GM19351 (cell line): ENCODE data around the gene PXDN.
A peak's percentile ranks its signal among the peaks of the same experiment; 100 is the strongest.
"Not testable (repeated sequence)": the region's sequence is repeated elsewhere in the genome, so short reads cannot be mapped to it uniquely, and the experiment has no call there.

Experiments used
- ATAC-seq: cut with Tn5 transposase; IDR thresholded peaks from one replicate; pipeline ENCODE4 v1.9.1; 2021; ENCODE audit warnings: mild to moderate bottlenecking, moderate library complexity; ENCODE audit not compliant: unreplicated experiment

The PXDN gene

DNA sequence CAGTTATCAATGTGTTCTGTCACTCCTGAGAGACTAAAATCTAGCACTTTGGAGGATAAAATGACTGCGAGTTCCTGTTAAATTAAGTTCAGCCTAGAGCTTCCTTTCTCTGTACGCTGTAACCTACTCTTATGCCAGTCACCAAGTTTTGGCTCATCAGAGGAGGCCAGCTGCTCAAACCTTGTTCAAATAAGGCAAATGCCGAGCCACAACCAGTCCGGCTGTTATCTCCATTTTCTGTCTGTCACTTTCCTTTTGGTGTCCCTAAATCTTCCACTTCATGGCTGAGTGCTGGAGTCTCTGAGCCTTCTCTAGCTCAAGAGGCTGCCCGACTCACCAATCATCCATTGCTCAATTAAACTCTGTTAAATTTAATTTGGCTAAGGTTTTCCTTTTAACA is 33.5 kb upstream of the PXDN start:
- ATAC-seq, result no peak

DNA sequence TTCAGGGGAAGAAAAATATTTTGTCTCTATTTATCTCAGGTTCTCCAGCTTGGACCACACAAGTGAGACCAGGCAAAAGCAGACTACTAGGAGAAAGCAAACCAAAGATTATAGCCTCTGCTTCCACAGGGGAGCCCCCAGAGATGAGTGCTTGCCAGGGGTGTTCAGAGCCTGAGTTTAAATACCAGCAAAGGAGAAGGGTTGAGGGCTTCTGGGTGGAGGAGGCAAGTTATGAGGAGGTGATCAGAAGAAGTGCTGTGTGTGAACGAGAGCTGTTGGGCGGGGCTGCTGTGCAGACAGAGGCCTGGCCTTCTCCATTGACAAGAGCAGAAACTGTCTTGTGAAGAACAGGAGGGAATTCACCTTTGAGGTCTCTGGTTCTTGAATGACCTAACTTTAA is 32.8 kb upstream of the PXDN start:
- ATAC-seq, result no peak

DNA sequence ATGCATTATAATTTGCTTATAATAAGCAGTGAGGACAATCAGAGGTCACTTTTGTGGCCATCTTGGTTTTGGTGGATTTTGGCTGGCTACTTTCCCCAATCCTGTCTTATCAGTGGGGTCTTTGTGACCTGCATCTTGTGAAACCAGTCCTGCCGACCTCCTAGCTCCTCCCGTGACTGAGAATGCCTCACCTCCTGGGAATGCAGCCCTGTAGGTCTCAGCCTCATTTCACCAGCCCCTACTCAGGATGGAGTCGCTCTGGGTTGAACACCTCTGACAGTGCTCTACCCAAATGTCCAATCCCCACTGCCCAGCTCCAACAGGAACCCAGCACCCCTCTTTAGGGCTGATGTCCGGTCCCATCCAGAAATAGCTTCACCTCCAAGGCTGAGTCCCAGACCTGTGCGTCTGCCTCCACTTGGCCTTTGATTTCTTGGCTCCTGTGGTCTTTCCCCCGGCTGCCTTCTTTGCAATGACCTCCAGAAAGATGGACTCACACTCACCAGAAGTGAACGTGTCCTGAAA is 31.3 kb upstream of the PXDN start:
- no peak for ATAC-seq

DNA sequence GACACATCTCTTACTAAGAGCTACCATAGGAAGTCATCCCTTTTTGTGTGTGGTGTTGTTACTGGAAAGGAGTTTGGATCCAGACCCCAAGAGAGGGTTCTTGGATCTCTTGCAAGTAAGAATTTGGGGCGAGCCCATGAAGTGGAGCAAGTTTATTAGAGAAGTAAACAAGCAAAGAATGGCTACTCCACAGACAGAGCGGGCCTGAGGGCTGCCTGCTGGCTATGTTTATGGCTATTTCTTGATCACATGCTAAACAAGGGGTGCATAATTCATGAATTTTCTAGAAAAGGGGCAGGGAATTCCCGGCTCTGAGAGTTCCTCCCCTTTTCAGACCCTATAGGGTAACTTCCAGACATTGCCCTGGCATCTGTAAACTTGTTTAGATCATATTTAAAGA is 30.6 kb upstream of the PXDN start:
- no peak for ATAC-seq

DNA sequence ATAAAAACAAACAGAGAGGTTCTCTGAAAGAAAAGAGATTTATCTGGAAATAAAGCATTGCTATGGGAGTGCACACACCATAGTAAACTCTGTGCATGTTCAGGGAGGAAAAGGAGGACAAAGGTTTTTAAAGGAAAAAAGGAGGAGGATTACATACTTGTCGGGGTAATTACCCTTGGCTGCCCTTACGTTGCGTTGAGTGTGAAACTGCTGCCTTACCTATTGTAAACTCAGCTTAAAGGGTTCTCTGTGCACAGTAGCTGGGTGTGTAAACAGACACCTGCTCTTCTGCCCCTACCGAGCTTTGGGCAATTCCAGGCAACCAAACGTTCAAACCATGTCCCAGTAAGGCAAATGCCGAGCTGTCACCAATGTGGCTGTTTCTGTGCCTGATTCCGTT is 29.6 kb upstream of the PXDN start:
- ATAC-seq, result no peak

DNA sequence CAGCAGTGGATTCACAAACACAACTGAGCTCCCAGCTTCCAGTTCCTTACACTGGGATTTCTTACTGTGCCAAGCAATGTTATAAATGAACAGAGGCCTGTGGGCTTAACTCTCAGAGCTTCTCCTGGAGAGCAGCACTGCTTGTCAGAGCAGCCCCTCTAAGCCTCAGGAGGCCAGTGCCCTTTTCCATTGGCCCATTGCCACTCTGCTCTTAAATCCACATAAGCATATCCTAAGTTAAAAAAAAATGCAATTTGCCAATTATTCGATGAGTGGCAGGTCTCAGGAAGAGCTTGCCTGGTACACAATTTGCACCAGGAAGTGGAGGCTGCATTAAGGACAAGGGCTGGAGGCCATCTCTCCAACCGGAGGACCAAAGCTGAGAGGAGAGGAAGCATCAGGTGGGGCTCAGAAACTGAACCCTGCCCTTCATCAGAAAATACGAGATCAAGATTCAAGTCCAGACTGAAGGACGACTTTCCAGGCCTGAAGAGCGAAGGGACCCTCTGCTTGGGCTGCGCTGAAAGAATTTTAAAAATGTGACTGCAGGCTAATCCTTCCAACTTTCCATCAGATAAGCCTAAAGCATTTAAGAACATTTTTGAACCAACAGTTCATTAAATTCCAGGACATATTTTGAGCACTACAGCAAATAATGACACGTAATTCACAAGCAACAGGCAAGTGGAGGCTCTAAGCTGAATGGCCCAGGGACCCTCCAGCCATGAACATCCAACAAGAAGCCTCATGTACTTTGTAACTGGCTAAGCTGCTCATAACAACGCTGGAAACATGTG is 28.4 kb upstream of the PXDN start:
- no peak for ATAC-seq

DNA sequence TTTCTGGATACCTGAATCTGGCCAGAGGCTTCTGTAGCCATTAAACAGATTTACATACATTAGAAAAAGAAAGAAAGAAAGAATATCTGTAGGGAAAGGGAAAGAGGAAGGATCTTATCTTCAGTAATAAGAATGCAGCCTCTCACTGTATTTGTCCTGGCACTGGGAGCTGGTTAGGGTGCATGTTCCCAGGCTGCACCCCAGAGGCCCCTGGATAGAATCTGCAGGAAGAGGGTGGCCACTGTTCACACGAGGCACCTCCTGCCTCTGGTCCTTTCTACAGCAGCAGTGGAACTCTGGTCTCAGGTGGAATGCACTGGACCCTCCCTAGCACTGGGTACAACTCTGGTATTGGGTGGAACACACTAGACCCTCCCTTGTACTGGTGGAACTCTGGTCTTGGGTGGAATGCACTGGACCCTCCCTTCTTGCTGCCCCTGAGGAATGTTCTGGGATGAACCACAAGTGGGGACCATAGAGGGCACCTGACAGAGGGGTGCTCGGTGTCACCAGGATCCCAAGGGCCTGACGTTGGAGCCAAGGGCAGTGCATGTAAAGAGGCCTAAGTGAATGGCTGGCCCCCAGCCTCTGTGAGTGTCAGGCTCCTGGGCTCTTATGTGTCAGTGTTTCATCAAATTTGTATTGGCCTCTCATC is 27.4 kb upstream of the PXDN start:
- ATAC-seq, result no peak

DNA sequence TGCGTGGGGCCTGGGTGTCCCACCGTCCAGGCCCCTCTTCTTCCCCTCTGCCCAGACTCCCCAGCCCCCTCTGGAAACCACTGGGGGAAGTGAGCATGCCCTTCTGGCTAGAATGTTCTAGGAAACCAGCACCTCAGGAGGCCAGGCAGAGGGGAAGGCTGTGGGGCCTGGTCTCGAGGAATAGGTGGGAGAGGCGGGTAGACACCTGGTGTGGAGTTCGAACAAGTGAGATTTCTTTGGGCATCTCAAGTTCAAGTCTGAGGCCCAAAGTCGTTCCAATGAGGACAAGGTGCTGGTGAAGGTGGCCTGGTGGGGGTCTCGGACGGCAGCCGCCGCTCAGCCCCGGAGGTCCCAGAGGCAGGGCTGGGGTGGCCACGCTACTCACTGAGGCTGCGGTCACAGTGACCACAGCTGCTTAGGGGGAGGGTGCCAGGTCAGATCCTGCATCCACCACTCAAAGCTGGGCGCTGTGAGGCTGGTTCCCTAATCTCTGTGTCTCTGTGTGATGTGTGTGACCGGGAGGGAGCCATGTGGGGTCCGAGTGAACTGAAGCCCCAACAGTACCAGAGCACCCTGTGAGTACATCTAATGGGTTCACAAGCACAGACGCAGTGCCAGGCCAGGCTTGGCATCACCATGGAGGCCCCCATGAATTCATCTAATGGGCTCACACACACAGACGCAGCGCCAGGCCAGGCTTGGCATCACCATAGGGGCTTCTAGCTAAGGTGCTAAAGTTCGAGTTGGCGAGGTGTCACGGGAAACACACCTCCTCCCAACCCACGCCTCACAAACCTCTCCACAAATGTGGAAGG is 26.5 kb upstream of the PXDN start:
- no peak for ATAC-seq

DNA sequence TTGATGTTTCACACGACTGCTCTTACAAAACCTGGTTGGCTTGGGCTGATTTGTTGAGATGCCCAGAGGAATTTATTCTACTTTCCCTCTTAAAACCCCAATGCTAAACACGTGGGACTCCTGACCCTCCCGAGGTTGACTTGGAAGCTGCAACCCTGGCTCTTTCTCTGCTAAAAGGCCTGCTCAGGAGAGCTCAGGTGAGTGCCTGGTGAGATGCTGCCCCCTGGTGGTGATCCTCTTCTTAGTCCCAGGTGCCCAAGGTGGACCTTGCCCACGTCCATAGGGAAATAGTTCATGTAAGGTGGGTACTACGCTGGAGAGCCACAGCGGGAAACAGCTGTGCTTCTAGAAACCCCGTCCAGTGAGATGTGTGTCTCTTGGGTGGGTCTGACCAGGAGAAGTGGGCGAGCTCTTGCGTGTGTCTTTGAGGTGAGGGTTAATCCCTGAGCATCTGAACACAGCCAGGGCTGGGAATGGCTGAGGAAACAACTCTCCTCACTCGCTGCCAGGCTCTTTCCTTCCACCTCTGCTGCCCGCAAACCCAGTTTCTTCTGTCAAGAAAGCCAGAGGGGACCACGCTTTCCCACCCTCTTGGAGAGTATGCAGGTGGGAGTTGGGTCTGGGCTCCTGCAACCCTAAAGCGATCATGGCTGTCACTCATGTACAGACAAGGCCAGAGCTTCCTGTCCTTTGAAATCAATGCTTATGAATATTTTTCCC is 25.5 kb upstream of the PXDN start:
- ATAC-seq, result peak; percentile 61

DNA sequence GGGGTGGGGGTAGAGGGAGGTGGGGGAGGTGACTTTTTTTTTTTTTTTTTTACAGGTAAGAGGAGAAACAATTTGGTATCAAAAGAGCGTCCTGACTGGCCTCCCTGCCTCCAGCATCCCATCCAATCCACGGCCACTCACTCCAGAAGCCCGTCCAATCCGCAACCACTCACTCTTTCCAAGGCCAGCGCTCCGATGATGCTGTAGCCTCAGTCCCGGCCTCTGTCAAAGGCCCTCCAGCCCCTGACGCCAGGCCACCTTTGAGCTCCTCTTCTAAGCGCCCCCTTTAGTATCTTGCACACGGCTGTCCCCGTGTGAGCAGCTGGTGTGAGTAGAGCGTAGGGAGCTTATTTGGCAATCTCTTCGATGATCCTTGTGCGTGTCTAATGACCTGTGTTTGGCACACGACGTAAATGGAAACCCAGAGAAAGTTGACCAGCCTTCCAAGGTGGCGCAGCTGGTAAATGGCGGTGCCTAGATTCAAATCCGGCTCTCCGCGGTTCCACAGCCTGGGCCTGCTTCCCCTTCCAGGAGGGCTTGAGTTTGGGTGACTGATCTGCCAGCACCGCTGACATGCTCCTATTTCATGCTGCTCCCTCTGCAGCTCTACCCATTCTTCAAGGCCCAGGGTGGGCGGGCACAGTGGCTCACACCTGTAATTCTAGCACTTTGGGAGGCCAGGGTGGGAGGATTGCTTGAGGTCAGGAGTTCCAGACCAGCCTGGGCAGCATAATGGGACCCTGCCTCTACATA is 23.8 kb upstream of the PXDN start:
- ATAC-seq, result no peak

DNA sequence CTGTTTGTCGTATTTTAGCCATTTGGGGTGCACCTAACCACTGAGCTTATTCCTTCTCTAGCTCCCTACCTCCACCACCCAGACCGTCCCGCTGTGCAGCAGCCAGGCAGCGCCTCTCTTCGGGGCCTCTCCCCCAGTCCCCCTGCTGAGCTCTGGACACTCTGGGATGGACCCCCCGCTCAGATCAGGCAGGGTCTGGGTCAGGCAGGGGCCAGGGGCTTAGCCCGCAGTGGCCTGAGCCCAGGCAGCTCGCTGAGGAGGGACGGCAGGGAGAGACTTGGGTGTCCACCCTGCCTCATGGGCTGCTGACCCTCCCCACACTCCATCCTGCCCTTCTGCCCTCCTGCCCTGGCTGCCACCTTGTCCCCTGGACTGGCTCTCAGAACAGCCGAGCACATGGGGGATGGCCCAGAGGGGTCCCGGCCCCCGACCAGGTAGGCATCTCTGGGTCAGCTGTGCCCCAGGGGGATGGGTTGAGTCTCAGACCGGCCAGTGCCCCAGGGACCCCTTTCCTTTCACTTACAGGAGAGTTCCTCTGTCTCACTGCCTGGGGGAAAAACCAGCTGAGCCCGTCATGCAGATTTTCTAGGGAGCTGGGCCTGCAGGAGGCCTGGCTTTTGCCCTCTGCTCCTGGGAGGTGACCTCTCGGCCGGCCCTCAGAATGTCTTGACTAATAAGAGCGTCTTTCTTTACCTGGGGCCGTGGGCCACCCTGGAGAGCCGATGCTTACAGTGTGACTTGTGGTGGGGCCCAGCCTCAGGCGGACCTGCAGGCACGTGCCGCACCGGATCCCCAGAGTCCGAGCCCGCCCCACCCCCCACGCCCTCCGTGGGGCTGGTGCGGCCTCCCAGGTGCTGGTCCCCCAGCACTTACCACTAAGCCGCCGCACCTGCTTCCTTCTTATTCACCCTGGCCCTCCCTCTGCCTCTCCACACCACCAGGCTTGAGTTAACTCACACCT is 22.8 kb upstream of the PXDN start:
- ATAC-seq, result no peak

DNA sequence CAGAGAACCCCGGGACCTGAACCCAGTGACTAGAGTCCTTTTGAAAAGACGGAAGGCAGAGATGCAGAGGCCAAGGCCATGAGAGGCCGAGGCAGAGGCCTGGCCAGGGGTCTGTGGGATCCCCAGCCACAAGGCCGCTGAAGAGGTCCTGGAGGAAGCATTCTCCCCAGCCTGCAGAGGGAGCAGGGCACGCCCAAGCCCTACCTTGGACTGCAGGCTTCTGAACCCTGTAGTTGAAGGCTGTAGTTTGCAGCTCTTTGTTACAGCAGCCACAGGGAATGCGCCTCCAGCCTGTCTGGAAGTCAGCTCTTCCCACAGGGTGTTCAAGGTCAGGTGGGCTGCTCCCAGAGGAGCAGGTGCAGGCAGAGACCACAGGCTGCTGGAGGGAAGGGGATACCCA is 22.1 kb upstream of the PXDN start:
- no peak for ATAC-seq

DNA sequence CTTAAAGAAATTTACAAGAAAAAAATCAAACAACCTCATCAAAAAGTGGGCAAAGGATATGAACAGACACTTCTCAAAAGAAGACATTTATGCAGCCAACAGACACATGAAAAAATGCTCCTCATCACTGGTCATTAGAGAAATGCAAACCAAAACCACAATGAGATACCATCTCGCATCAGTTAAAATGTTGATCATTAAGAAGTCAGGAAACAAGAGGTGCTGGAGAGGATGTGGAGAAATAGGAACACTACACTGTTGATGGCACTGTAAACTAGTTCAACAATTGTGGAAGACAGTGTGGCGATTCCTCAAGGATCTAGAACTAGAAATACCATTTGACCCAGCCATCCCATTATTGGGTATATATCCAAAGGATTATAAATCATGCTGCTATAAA is 20.9 kb upstream of the PXDN start:
- ATAC-seq, result not testable (repeated sequence)

DNA sequence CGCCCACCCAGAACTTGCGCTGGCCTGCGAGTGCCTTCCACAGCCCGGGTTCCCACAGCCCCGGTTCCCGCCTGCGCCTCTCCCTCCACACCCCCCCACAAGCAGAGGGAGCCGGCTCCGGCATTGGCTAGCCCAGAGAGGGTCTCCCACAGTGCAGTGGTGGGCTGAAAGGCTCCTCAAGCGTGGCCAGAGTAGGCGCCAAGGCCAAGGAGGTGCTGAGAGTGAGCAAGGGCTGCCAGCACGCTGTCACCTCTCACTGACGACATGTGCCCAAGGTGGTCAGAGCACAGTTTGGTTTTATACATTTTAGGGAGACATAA is 15.3 kb upstream of the PXDN start:
- ATAC-seq, result no peak

DNA sequence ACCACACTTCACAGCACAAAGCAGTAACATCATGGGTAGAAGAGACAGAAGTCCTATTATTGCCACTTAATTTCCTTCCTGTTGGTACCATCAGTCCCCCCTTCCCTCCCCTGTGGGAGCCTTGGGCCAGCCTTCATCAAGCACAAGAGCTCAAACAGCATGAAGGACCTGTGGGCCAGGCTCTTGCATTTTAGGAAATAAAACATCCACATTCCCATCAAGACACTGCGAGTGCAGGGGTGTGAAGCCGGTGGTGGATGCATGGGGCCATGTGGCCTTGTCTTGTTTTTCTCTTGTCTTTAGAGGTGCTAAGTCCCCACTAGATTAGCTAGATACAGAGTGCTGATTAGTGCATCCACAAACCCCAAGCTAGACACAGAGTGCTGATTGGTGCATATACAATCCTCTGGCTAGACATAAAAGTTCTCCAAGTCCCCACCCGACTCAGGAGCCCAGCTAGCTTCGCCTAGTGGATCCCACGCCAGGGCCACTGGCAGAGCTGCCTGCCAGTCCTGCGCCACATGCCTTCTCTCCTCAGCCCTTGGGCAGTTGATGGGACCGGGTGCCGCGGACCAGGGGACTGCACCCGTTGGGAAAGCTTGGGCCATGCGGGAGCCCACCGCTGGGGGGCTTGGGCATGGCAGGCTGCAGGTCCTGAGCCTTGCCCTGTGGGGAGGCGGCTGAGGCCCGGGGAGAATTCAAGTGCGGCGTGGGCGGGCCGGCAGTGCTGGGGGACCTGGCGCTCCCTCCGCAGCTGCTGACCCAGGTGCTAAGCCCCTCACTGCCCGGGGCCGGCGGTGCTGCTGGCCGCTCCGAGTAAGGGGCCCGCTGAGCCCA is 14.7 kb upstream of the PXDN start:
- no peak for ATAC-seq

DNA sequence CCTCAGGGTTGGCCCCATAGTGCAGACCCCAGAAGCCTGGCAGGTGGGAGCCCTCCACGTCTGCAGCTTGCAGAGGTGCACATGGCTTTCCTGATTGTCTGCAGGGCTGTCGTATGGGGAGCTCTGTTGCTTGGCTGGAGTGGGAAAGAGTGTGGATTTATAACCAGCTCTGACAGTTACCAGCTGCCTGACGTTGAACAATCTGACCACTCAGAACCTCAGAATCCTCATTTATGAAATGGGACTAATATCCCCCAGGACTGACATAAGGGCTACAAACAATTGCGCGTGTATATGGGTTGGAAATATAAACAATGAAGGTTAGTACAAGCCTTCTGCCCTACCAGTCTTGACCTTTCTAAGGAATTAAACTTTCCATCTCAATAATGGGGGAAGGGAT is 13.9 kb upstream of the PXDN start:
- no peak for ATAC-seq

DNA sequence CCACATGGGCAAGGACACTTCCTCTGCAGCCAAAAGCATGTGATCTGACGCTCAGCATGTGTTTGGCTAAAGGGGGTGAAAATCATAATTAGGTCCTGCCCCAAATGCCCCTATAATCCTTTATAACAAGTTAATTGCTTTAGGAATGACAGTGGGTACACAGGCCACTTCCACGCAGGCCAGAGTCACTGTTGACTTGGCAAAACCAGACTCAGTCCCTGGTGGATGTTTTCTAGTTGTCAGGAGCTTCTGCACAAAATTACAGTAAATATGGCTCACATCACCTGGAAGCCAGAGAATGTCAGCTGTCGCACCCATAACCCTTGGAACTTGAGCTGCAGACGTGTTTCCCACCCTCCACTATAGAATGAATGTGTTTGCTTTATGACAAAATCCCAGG is 13.3 kb upstream of the PXDN start:
- ATAC-seq, result no peak

DNA sequence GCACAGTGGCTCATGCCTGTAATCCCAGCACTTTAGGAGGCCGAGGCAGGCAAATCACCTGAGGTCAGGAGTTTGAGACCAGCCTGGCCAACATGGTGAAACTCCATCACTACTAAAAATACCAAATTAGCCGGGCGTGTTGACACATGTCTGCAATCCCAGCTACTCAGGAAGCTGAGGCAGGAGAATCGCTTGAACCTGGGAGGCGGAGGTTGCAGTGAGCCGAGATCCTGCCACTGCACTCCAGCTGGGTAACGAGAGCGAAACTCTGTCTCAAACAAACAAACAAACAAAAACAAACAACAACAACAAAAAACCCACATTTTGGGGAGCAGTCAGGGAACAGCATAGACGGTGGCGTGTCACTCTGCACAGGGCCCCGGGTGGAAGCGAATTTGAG is 12.8 kb upstream of the PXDN start:
- ATAC-seq, result not testable (repeated sequence)
